ENCODE data around the gene SERPING1. TPM values are rescaled to one million over a fixed set of nuclear protein-coding genes. Genes with fewer than 3 reads are reported as not detected.

Gene SERPING1
- polyA plus RNA-seq, 1 of the 3 experiments (the other 2 are of a cell fraction) = 4.5 TPM

DNA sequence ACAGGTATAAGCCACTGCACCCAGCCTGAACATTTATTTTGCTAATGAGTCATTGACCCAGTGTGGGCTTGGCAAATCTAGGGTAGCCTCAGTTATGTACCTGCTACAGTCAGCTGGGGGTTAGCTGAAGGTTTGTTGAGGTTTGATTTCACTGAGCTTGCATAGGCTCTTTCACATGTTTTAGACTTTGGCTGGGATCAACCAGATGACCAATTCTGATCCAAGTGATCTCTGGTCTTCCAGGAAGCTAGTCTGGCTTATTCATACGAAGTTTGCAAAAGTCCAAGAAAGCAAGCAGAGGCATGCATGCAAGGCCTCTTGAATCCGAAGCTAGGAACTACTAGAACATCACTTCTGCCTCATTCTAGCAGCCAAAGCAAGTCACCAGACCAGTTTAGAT, 21.0 kb downstream of the SERPING1 start:
- Histone ChIP-seq H3F3A (replicated peaks; ENCODE audit: insufficient read depth) (no peaks in the 10 kb centered on the region), H3K27me3 (ENCODE audit: insufficient read depth) (peaks cover 25% of the 10 kb centered on the region), H3K4me1 (ENCODE audit: control insufficient read depth in 1 of 2, insufficient read depth in 2 of 2, low read depth in 1 of 2, low read length in 1 of 2) (no peaks in the 10 kb centered on the region), H3K9ac (no peak overlapping the region), H4K20me1 (ENCODE audit: insufficient read depth) (no peaks in the 10 kb centered on the region), H3K4me2 (no peak overlapping the region), H2AFZ (ENCODE audit: low read depth) (no peak overlapping the region), H3K27ac (ENCODE audit: low read depth in 2 of 2, low read length in 1 of 2) (no peak overlapping the region), H3K36me3 (replicated peaks in 1 of 2; ENCODE audit: control insufficient read depth in 1 of 2, insufficient read depth in 2 of 2, low read length in 1 of 2) (no peaks in the 10 kb centered on the region), H3K4me3 (ENCODE audit: low read depth in 2 of 2, low read length in 1 of 2) (no peak overlapping the region), H3K9me3 (no peaks in the 10 kb centered on the region), H3K9me2 (no peaks in the 10 kb centered on the region), H3K79me2 (ENCODE audit: insufficient read depth) (no peaks in the 10 kb centered on the region)
- TF ChIP-seq RXRA (IDR thresholded peaks at IDR 0.05; ENCODE audit: borderline replicate concordance, low read depth) = no peak
- TF ChIP-seq, protein P1, sequence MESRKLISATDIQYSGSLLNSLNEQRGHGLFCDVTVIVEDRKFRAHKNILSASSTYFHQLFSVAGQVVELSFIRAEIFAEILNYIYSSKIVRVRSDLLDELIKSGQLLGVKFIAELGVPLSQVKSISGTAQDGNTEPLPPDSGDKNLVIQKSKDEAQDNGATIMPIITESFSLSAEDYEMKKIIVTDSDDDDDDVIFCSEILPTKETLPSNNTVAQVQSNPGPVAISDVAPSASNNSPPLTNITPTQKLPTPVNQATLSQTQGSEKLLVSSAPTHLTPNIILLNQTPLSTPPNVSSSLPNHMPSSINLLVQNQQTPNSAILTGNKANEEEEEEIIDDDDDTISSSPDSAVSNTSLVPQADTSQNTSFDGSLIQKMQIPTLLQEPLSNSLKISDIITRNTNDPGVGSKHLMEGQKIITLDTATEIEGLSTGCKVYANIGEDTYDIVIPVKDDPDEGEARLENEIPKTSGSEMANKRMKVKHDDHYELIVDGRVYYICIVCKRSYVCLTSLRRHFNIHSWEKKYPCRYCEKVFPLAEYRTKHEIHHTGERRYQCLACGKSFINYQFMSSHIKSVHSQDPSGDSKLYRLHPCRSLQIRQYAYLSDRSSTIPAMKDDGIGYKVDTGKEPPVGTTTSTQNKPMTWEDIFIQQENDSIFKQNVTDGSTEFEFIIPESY (IDR thresholded peaks at IDR 0.05; ENCODE audit: borderline replicate concordance, low read depth) = no peak
- TF ChIP-seq, protein P2, sequence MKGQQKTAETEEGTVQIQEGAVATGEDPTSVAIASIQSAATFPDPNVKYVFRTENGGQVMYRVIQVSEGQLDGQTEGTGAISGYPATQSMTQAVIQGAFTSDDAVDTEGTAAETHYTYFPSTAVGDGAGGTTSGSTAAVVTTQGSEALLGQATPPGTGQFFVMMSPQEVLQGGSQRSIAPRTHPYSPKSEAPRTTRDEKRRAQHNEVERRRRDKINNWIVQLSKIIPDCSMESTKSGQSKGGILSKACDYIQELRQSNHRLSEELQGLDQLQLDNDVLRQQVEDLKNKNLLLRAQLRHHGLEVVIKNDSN (IDR thresholded peaks at IDR 0.05; ENCODE audit: borderline replicate concordance, low read depth) = no peak
- TF ChIP-seq MAX (IDR thresholded peaks at IDR 0.05; ENCODE audit: low read depth) = no peak
- TF ChIP-seq EP300 (IDR thresholded peaks at IDR 0.05; ENCODE audit: borderline replicate concordance in 1 of 2, low read depth in 1 of 2, low read length in 1 of 2) = no peak
- TF ChIP-seq POLR2AphosphoS5 (IDR thresholded peaks at IDR 0.05; ENCODE audit: low read depth, low read length) = no peak
- TF ChIP-seq MXI1 (IDR thresholded peaks at IDR 0.05; ENCODE audit: low read depth, low read length) = no peak
- no peak for TF ChIP-seq RFX5 (IDR thresholded peaks at IDR 0.05; ENCODE audit: low read length)
- TF ChIP-seq MEF2A (IDR thresholded peaks at IDR 0.05; ENCODE audit: borderline replicate concordance, low read depth) = no peak
- TF ChIP-seq CHD2 (IDR thresholded peaks at IDR 0.05; ENCODE audit: low read length, partially characterized antibody) = no peak
- TF ChIP-seq YY1 (IDR thresholded peaks at IDR 0.05; ENCODE audit: low read depth) = no peak
- TF ChIP-seq SMC3 (IDR thresholded peaks at IDR 0.05; ENCODE audit: low read depth, low read length) = no peak
- no peak for TF ChIP-seq NRF1 (IDR thresholded peaks at IDR 0.05; ENCODE audit: low read depth, low read length)
- no peak for TF ChIP-seq TEAD4 (IDR thresholded peaks at IDR 0.05; ENCODE audit: borderline replicate concordance, insufficient read depth)
- no peak for TF ChIP-seq RAD21 (IDR thresholded peaks at IDR 0.05; ENCODE audit: low read length)
- no peak for TF ChIP-seq NFIC (IDR thresholded peaks at IDR 0.05; ENCODE audit: borderline replicate concordance)
- TF ChIP-seq GABPA (IDR thresholded peaks at IDR 0.05; ENCODE audit: low read depth) = no peak
- no peak for TF ChIP-seq FOSL2 (IDR thresholded peaks at IDR 0.05; ENCODE audit: borderline replicate concordance, low read depth)
- WGBS (ENCODE audit: low lambda C conversion rate) = 44% methylated on average over 2 of the region's 2 CpGs
- POLR2A ChIA-PET = no interaction called here
- DNase-seq = no peak
- CTCF ChIA-PET = interaction anchor here (1.0 to 2.6 kb wide), 4 partner anchors 17 to 125 kb away, joined by 3 to 12 read pairs (median 3); no protein-coding TSS in a partner anchor
